ENCODE data around the gene TSPAN9. TPM values are rescaled to one million over a fixed set of nuclear protein-coding genes. Genes with fewer than 3 reads are reported as not detected.

The TSPAN9 gene
- total RNA-seq, 1 experiment from 2014 or later, result 35.5 TPM

- BruUV-seq (replicated peaks), result no TSS peak
- no peak overlapping the region for H3K27ac ChIP-seq (ENCODE audit: low read depth, low read length, poor library complexity, severe bottlenecking)
- intact Hi-C loops (cut with micrococcal nuclease; ENCODE audit: unreplicated experiment), result no loop called here
- no peaks in the 10 kb centered on the region for H3K9me3 ChIP-seq (ENCODE audit: low read depth, low read length, poor library complexity, severe bottlenecking)
- TF ChIP-seq CTCF (conservative IDR thresholded peaks at IDR 0.05; ENCODE audit: low read depth, low read length) (no peak), EZH2 (IDR thresholded peaks at IDR 0.05; ENCODE audit: borderline replicate concordance, low read depth, low read length, poor library complexity, severe bottlenecking) (no peak)
- DNase-seq (ENCODE audit: low spot score), result no peak
- CTCF ChIA-PET, result interaction anchor here (0.7 kb wide), 1 partner anchor 130 kb away, joined by 3 read pairs; no protein-coding TSS in a partner anchor
- POLR2A ChIA-PET (ENCODE audit: low non-redundant PET), result no interaction called here
- no peak overlapping the region for H3K4me3 ChIP-seq (ENCODE audit: low read depth, low read length, poor library complexity, severe bottlenecking)
- no peaks in the 10 kb centered on the region for H3K27me3 ChIP-seq (replicated peaks; ENCODE audit: insufficient read depth, low read depth, low read length, poor library complexity)
- no peaks in the 10 kb centered on the region for H3K36me3 ChIP-seq (ENCODE audit: insufficient read depth, low read length, poor library complexity, severe bottlenecking)
- peaks cover 12% of the 10 kb centered on the region for H3K4me1 ChIP-seq (ENCODE audit: insufficient read depth, low read length, poor library complexity, severe bottlenecking)
These were observed 67.9 kb downstream of the TSPAN9 start for GRCh38 chr12:3145033-3145432.

GRCh38 chr12:3145546-3146310 is 68.5 kb downstream of the TSPAN9 start:
- POLR2A ChIA-PET (ENCODE audit: low non-redundant PET), result no interaction called here
- DNase-seq (ENCODE audit: low spot score), result no peak
- CTCF ChIA-PET, result no interaction called here
- Histone ChIP-seq H3K9me3 (ENCODE audit: low read depth, low read length, poor library complexity, severe bottlenecking) (no peaks in the 10 kb centered on the region), H3K27me3 (replicated peaks; ENCODE audit: insufficient read depth, low read depth, low read length, poor library complexity) (no peaks in the 10 kb centered on the region), H3K27ac (ENCODE audit: low read depth, low read length, poor library complexity, severe bottlenecking) (no peak overlapping the region), H3K36me3 (ENCODE audit: insufficient read depth, low read length, poor library complexity, severe bottlenecking) (no peaks in the 10 kb centered on the region), H3K4me1 (ENCODE audit: insufficient read depth, low read length, poor library complexity, severe bottlenecking) (peaks cover 19% of the 10 kb centered on the region), H3K4me3 (ENCODE audit: low read depth, low read length, poor library complexity, severe bottlenecking) (no peak overlapping the region)
- intact Hi-C loops (cut with micrococcal nuclease; ENCODE audit: unreplicated experiment), result no loop called here
- no peak for TF ChIP-seq EZH2 (IDR thresholded peaks at IDR 0.05; ENCODE audit: borderline replicate concordance, low read depth, low read length, poor library complexity, severe bottlenecking)
- no peak for TF ChIP-seq CTCF (conservative IDR thresholded peaks at IDR 0.05; ENCODE audit: low read depth, low read length)
- BruUV-seq (replicated peaks), result no TSS peak

GRCh38 chr12:3147260-3147659 is 70.1 kb downstream of the TSPAN9 start:
- Histone ChIP-seq H3K4me3 (ENCODE audit: low read depth, low read length, poor library complexity, severe bottlenecking) (no peak overlapping the region), H3K27me3 (replicated peaks; ENCODE audit: insufficient read depth, low read depth, low read length, poor library complexity) (no peaks in the 10 kb centered on the region), H3K27ac (ENCODE audit: low read depth, low read length, poor library complexity, severe bottlenecking) (no peak overlapping the region), H3K4me1 (ENCODE audit: insufficient read depth, low read length, poor library complexity, severe bottlenecking) (peaks cover 34% of the 10 kb centered on the region), H3K9me3 (ENCODE audit: low read depth, low read length, poor library complexity, severe bottlenecking) (no peaks in the 10 kb centered on the region), H3K36me3 (ENCODE audit: insufficient read depth, low read length, poor library complexity, severe bottlenecking) (no peaks in the 10 kb centered on the region)
- TF ChIP-seq CTCF (conservative IDR thresholded peaks at IDR 0.05; ENCODE audit: low read depth, low read length), result no peak
- no peak for TF ChIP-seq EZH2 (IDR thresholded peaks at IDR 0.05; ENCODE audit: borderline replicate concordance, low read depth, low read length, poor library complexity, severe bottlenecking)
- ChIA-PET POLR2A (ENCODE audit: low non-redundant PET) (no interaction called here), CTCF (no interaction called here)
- BruUV-seq (replicated peaks), result no TSS peak
- intact Hi-C loops (cut with micrococcal nuclease; ENCODE audit: unreplicated experiment), result no loop called here
- no peak for DNase-seq (ENCODE audit: low spot score)
